ENCODE data around the gene RAB11FIP4. TPM values are rescaled to one million over a fixed set of nuclear protein-coding genes. Genes with fewer than 3 reads are reported as not detected.

The RAB11FIP4 gene
- polyA plus RNA-seq (2012; ENCODE audit: insufficient read length, low read depth), result 7.4 TPM

GRCh38 chr17:31391496-31391949 is at the start of gene RAB11FIP4:
TSS of gene RAB11FIP4 (plus strand) at chr17:31391675. CDS start at chr17:31391853, 178 bp downstream.
- TF ChIP-seq TAF1 (IDR thresholded peaks at IDR 0.05; ENCODE audit: borderline replicate concordance, insufficient read depth, low read length), result no peak

- TF ChIP-seq FOXP2 (optimal IDR thresholded peaks at IDR 0.05; ENCODE audit: borderline replicate concordance, extremely low read depth, extremely low read length, insufficient read depth) (no peak), TAF1 (IDR thresholded peaks at IDR 0.05; ENCODE audit: borderline replicate concordance, insufficient read depth, low read length) (no peak), REST (IDR thresholded peaks at IDR 0.05; ENCODE audit: insufficient read depth in 1 of 2, low read depth in 2 of 2, low read length in 2 of 2) (no peak), SIN3A (IDR thresholded peaks at IDR 0.05; ENCODE audit: borderline replicate concordance, insufficient read depth, low read length) (no peak), POLR2AphosphoS5 (IDR thresholded peaks at IDR 0.05; ENCODE audit: low read depth, low read length) (no peak)
Observed at GRCh38 chr17:31349454-31349853, 42.0 kb upstream of the RAB11FIP4 start.

- TF ChIP-seq POLR2AphosphoS5 (IDR thresholded peaks at IDR 0.05; ENCODE audit: low read depth, low read length), result no peak
- no peak for TF ChIP-seq SIN3A (IDR thresholded peaks at IDR 0.05; ENCODE audit: borderline replicate concordance, insufficient read depth, low read length)
- no peak for TF ChIP-seq FOXP2 (optimal IDR thresholded peaks at IDR 0.05; ENCODE audit: borderline replicate concordance, extremely low read depth, extremely low read length, insufficient read depth)
- no peak for TF ChIP-seq TAF1 (IDR thresholded peaks at IDR 0.05; ENCODE audit: borderline replicate concordance, insufficient read depth, low read length)
- no peak for TF ChIP-seq REST (IDR thresholded peaks at IDR 0.05; ENCODE audit: insufficient read depth in 1 of 2, low read depth in 2 of 2, low read length in 2 of 2)
Observed at GRCh38 chr17:31355935-31356334, 35.5 kb upstream of the RAB11FIP4 start.

GRCh38 chr17:31357091-31357490 is 34.4 kb upstream of the RAB11FIP4 start:
- no peak for TF ChIP-seq TAF1 (IDR thresholded peaks at IDR 0.05; ENCODE audit: borderline replicate concordance, insufficient read depth, low read length)
- TF ChIP-seq REST (IDR thresholded peaks at IDR 0.05; ENCODE audit: insufficient read depth in 1 of 2, low read depth in 2 of 2, low read length in 2 of 2), result no peak
- TF ChIP-seq POLR2AphosphoS5 (IDR thresholded peaks at IDR 0.05; ENCODE audit: low read depth, low read length), result no peak
- TF ChIP-seq SIN3A (IDR thresholded peaks at IDR 0.05; ENCODE audit: borderline replicate concordance, insufficient read depth, low read length), result no peak
- TF ChIP-seq FOXP2 (optimal IDR thresholded peaks at IDR 0.05; ENCODE audit: borderline replicate concordance, extremely low read depth, extremely low read length, insufficient read depth), result no peak

- no peak for TF ChIP-seq FOXP2 (optimal IDR thresholded peaks at IDR 0.05; ENCODE audit: borderline replicate concordance, extremely low read depth, extremely low read length, insufficient read depth)
- TF ChIP-seq POLR2AphosphoS5 (IDR thresholded peaks at IDR 0.05; ENCODE audit: low read depth, low read length), result no peak
- no peak for TF ChIP-seq TAF1 (IDR thresholded peaks at IDR 0.05; ENCODE audit: borderline replicate concordance, insufficient read depth, low read length)
- TF ChIP-seq REST (IDR thresholded peaks at IDR 0.05; ENCODE audit: insufficient read depth in 1 of 2, low read depth in 2 of 2, low read length in 2 of 2), result no peak
- no peak for TF ChIP-seq SIN3A (IDR thresholded peaks at IDR 0.05; ENCODE audit: borderline replicate concordance, insufficient read depth, low read length)
Observed at GRCh38 chr17:31357839-31358394, 33.6 kb upstream of the RAB11FIP4 start.

Measured in PFSK-1 (cell line).